Stimulated activated CD4-positive, alpha-beta T cell treated with anti-CD3 and anti-CD28 coated beads, Interleukin-1b, Interleukin-23, amount 100 ng/mL, for 48 hours (primary cell): ENCODE measurements around the gene CDC42BPA.

Source experiments
- DNase-seq: peaks from one replicate; pipeline ENCODE4 v3.0.0-alpha.2; 2020

Gene CDC42BPA

DNA sequence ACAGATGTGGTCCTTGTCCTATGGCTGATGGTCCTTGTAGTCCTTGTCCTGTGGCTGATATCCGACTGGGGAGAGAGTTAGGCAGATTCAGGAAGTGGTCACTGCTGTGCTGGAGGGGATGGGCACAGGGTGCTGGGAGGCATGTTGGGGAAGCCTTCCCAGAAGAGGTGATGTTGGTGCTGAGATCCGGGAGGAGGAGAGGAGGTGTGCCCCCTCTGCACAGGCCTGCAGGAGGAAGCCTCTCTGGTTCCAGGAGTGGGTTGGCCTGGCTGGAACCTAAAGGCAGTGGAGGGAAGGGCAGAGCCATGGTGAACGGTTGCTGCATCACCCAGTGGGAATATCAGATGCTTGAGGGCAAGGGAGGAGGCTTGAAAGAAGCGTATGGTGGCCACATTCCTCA is 363.5 kb downstream of the CDC42BPA start:
- no peak for DNase-seq

DNA sequence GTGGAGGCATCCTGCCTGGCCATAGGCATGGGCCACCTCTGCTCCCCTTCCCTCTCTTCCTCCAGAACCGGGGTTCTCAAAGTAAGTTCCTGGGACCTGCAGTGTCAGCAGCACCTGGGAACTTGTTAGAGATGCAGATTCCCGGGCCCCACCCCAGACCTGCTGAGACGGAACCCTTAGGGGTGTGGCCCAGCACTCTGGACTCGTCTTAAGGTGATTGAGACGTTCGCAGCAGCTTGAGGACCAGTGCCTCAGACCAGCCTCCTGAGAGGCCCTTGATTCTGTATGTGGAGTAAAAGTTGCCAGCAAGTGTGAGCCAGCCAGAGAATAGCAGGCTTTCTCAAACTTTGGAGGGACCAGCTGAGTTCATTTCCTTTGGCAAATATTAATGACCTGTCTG is 364.0 kb downstream of the CDC42BPA start:
- no peak for DNase-seq

DNA sequence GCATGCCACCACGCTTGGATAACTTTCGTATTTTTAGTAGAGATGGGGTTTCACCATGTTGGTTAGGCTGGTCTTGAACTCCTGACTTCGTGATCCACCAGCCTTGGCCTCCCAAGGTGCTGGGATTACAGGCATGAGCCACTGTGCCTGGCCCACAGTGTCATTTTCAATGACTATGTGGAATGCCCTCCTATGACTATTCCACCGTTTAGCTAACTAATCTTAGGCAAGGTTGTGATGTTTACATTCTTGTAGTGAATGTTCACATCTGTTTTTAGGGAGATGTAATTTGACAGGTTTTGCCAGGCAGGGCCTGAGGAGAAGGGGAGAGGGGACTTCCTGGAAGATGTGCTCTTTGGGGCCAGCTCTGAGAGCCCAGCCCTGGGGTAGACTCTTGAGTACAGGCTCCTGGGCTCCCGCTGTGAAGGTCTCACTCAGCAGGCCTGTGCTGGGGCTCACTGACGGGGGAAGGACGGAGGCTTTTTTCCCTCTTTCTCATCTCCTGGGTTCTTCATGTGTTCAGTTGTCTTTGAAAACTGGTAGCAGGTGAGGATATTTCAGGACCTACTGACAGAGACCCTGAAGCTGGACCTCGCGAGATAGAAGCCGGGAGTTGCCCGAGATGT is 365.0 kb downstream of the CDC42BPA start:
- DNase-seq, result no peak

- DNase-seq, result no peak
Observed at GRCh38 chr1:226952118-226952441, 366.2 kb downstream of the CDC42BPA start.

DNA sequence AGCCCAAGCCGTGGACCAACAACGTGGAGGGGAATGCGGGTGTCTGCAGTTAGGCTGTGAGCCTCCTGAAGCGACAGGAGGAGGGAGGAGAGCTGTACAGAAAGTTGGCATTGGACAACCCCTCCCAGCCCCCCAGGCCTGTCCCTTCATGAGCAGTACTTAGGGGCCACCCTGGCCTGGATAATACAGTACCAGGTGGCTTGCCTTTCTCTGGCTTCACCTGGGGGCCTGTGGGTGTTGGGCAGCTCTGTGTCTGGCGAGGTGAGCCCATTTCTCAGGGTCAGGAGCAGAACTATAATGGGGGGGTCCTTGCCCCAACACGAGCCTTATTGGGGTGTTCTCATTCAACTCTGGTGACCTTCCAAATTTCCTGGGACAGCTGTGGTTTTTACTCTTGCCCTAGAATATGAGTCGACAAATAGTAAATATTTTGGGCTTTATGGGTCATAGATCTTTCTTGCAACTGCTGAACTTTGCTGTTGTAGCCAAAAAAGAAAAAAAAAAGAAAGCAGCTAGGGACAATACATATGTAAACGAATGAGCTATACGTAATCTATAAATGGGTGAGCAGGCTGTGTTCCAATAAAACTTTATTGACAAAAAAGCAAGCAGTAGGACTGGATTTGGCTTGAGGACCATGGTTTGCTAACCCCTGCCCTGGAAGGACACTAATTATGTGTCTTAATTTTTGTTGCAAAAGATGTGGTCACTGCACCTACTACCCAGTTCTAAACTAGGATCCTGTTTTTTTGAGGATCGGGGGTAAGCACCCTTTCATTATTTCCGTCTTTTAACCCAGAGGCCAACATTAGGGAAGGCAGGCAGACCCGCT is 366.8 kb downstream of the CDC42BPA start:
- DNase-seq, result no peak

DNA sequence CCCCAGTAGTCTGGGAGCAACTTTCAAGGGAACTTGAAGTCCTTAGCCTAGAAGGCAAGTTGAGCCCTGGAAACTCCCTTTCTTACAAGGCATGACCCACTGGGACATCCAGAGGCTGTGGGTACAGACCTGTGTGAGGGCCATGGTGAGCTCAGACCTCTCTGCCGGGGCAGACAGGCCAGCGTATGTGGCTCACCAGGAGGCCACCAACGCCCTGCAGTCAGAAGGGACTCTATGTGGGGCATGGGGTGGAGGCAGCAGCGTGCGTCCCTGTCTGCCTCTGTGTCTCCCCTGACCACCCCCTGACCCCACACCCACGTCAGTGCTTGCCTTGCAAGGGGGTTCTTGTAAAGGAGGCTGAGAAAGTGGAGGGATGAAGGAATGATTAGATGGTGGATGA is 367.4 kb downstream of the CDC42BPA start:
- DNase-seq, result no peak

DNA sequence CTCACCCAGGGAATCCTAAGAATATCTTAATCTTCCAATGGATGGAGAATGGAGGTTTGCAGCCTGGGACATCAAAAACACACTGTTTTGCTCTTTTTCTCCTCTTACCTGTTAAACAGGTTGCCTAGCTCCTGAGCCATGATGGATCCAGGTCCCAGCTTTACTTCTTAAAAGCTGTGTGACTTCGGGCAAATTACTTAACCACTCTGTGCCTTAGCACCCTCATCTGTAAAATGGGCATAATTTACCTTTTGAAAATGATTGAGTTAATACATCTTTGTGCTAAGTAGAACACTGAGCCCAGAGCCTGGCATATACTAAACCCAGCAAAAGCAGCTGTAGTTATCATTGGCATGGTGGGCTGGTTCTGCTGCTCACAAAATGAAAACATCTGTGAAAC is 368.0 kb downstream of the CDC42BPA start:
- DNase-seq, result no peak

DNA sequence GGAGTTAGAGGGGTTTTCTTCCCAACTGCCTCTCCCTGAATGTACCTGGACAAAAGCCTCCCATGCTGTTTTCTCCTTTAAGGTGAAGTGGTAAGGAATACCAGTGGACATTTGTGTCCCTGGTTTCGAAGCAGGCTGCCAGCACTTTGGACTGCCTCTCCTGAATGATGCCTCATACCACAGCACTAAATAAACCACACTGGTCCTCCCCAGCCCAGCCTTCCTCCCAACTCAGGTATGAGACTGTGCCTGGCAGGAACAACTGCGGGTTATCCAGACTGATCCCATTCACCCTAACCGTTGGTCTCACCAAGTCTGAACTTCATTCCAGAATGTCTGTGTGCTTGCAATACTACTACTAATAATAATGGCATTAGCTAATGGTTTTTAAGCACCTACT is 368.9 kb downstream of the CDC42BPA start:
- DNase-seq, result no peak

DNA sequence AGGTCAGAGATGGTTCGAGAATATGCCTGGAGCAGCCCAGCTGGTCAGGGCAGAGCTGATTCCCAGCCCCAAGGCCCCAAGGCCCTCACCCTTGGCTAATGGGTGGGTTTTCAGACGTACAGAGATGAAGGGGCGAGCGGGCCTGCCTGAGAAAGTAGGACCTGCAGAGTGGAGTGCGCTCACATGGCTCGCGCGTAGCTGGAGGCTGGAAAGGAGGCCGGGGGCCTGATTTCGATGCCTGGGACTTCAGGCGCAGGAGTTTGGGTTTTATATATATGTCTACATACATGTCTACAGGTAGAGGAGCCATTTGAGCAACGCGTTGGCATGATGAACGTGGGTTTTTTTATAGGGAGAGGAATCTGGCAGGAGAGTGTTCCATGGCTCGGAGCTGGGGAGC is 369.3 kb downstream of the CDC42BPA start:
- no peak for DNase-seq

DNA sequence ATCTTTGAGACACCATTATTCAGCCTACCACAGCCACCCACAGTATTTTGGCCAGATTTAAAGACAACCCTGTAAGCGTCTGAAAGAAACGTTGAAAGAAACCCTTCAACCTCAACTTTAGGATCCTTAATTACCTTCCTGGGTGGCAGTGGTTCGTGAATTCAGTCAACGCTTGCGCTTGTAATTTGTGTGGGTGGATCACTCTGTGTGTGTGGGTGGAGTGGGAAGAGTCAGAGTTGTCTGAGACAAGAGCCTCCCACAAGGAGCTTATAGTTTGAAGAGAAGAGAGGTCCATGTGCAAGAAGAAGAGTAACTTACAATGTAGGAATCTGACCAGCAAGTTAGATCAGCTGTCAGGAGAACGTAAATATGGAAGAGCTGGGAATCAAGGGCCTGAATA is 369.8 kb downstream of the CDC42BPA start:
- DNase-seq, result no peak

DNA sequence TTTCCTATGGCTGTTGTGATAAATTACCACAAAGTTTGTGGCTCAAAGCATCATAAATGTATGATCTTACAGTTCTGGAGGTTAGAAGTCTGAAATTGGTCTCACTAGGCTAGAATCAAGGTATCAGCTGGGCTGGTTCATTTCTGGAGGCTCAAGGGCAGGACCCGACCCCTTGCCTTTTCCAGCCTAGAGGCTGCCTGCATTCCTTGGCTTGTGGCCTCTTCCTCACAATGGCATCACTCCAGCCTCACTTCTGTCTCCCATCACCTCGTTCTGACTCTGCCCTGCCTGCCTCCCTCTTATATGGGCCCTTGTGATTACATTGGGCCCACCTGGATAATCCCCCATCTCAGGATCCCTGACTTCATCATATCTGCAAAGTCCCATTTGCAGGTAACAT is 370.2 kb downstream of the CDC42BPA start:
- no peak for DNase-seq

DNA sequence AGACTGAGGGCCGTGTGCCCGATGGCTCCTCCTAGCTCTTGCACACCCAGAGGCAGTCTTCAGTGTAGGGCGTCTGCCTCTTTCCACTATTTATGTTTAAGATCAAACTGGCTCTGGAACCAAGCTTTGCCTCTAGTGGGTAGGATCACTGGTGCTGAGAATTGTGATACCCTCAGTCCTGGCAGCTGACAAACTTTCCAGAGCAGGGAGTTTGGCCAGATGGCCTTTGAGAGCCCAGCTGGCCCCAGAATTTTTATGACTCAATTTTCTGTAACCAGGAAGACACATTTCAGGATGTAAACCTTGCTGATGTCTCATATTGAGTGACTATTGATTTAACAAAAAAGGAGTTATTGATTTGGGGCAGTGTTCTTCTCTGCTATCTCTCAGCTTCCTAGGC is 371.5 kb downstream of the CDC42BPA start:
- DNase-seq, result no peak

- no peak for DNase-seq
Observed at GRCh38 chr1:226946285-226946684, 372.0 kb downstream of the CDC42BPA start.

DNA sequence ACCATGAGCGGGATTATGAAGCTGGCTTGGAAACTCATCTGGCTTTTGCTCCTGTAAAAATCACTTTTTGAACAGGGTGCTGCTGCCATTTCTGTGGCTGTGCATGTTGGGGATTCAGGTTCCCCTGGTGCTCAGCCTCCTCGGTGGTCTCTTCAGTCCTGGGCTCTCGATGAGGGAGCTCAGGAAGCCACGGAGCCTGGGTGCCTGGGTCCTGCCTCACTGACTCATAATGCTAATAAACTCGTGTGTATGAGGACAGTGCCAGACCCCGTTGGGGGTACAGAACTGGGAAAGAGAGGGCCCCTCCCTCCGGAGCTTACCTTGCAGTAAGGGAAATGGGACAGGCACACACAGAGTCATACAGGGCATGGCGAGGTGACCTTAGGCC is 372.4 kb downstream of the CDC42BPA start:
- no peak for DNase-seq

- no peak for DNase-seq
Observed at GRCh38 chr1:226945106-226945857, 373.0 kb downstream of the CDC42BPA start.

DNA sequence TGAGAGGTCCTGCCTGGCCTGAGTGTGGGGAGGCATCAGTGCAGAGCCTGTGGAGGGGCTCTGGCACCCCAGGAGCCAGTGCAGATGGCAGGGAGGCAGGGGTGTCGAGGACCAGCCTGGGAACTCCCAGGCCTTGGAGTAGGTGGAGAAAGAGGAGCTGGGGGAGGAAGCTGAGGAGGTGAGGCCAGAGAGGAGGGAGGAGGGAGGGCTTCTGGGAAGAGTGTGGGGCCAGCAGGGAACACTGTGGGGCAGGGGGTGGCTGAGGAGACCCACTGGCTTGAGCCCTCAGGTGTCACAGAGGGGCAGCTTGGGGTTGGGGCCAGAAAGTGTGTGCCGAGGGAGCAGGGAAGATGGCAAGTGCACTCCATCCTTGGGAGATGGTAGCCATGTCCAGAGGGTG is 374.4 kb downstream of the CDC42BPA start:
- DNase-seq, result no peak

GRCh38 chr1:226943156-226943555 is 375.1 kb downstream of the CDC42BPA start:
- DNase-seq, result no peak

- DNase-seq, result no peak
Observed at GRCh38 chr1:226942392-226942791, 375.9 kb downstream of the CDC42BPA start.

DNA sequence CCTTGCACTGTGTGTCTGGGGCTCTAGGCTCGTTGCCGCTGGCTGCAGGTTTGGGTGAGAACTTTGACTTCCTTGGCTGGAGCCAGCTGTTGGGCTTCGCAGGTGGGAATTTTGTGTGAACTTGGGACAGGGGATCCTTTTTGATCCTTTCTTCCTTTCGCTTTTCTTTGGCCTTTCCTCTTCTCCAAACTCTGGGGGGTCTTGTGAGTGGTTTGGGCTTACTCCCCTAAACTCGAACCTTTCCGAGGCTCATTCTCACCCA is 377.6 kb downstream of the CDC42BPA start:
- DNase-seq, result no peak

GRCh38 chr1:226940029-226940805 is 378.1 kb downstream of the CDC42BPA start, which contains the start of gene COQ8A:
COQ8A (plus strand) TSS chr1:226940294; CDS start chr1:226961386, 21,092 bp downstream.
- DNase-seq, result peak; percentile 99
